ENCODE measurements around the gene OSBPL6.

GRCh38 chr2:178173657-178174056 lies 20.7 kb upstream of the OSBPL6 start:
- TF ChIP-seq TOX (CRISPR knock-in tag; IDR thresholded peaks at IDR 0.05; ENCODE audit: borderline replicate concordance) (no peak), CREB5 (CRISPR knock-in tag; IDR thresholded peaks at IDR 0.05; ENCODE audit: low read depth) (no peak), RARB (CRISPR knock-in tag; IDR thresholded peaks at IDR 0.05) (no peak), PPARA (CRISPR knock-in tag; IDR thresholded peaks at IDR 0.05; ENCODE audit: borderline replicate concordance) (no peak), ZNF565 (CRISPR knock-in tag; conservative IDR thresholded peaks at IDR 0.05; ENCODE audit: low read depth) (no peak), ZFP30 (CRISPR knock-in tag; IDR thresholded peaks at IDR 0.05) (no peak)
